GM23338 (cell line): ENCODE measurements around the gene KCNAB2. TPM values are rescaled to one million over a fixed set of nuclear protein-coding genes. Genes with fewer than 3 reads are reported as not detected.
A peak's percentile ranks its signal among the peaks of the same experiment; 100 is the strongest.

Experiments
- ATAC-seq: fragments of 200-7000 bp; cut with Tn5 transposase; 3 replicates; pipeline ENCODE4 v1.9.1; 2020
- DNase-seq: peaks from one replicate; pipeline ENCODE4 v3.0.0-alpha.2; 2015; ENCODE audit warnings: low spot score
- H2AFZ ChIP-seq: fragments of 200-600 bp; sonication (generic); 2 replicates; pipeline ENCODE4 v1.8.0; 2016; ENCODE audit warnings: antibody characterized with exemption, mild to moderate bottlenecking, moderate library complexity
- H3F3A ChIP-seq: fragments of 200-600 bp; sonication (generic); replicated peaks from 2 replicates; pipeline ENCODE4 v1.8.0; 2017; ENCODE audit warnings: antibody characterized with exemption, mixed run types, low read depth
- H3K27ac ChIP-seq: fragments of 200-600 bp; sonication (generic); 2 replicates; pipeline ENCODE4 v1.6.1; 2016; ENCODE audit warnings: low read depth
- H3K27me3 ChIP-seq: fragments of 200-600 bp; sonication (generic); 2 replicates; pipeline ENCODE4 v1.8.0; 2016; ENCODE audit warnings: mild to moderate bottlenecking, mixed run types, moderate library complexity; ENCODE audit not compliant: insufficient read depth
- H3K36me3 ChIP-seq: fragments of 200-600 bp; sonication (generic); 2 replicates; pipeline ENCODE4 v1.8.0; 2016; ENCODE audit warnings: mild to moderate bottlenecking; ENCODE audit not compliant: insufficient read depth
- H3K4me1 ChIP-seq: fragments of 200-600 bp; sonication (generic); 2 replicates; pipeline ENCODE4 v1.8.0; 2016; ENCODE audit warnings: mild to moderate bottlenecking, moderate library complexity; ENCODE audit not compliant: insufficient read depth
- H3K4me2 ChIP-seq: fragments of 200-600 bp; sonication (generic); 2 replicates; pipeline ENCODE4 v1.7.1; 2017; ENCODE audit warnings: mixed run types
- H3K4me3 ChIP-seq: fragments of 200-600 bp; sonication (generic); 2 replicates; pipeline ENCODE4 v1.6.1; 2016; ENCODE audit warnings: mixed run types
- H3K79me2 ChIP-seq: fragments of 200-600 bp; sonication (generic); replicated peaks from 2 replicates; pipeline ENCODE4 v1.8.0; 2017; ENCODE audit warnings: mild to moderate bottlenecking; ENCODE audit not compliant: insufficient read depth
- H3K9me2 ChIP-seq: fragments of 200-600 bp; sonication (generic); 2 replicates; pipeline ENCODE4 v1.8.0; 2017; ENCODE audit not compliant: insufficient read depth
- H4K20me1 ChIP-seq: fragments of 200-600 bp; sonication (generic); replicated peaks from 2 replicates; pipeline ENCODE4 v1.8.0; 2017; ENCODE audit warnings: mild to moderate bottlenecking; ENCODE audit not compliant: insufficient read depth
- H3K27ac Mint-ChIP-seq: 2 replicates; pipeline ENCODE4 v1.8.0; 2020; ENCODE audit warnings: inconsistent platforms, mild to moderate bottlenecking, moderate library complexity, mixed read lengths
- H3K27me3 Mint-ChIP-seq: 3 replicates; pipeline ENCODE4 v1.8.0; 2022; ENCODE audit warnings: low read depth, mild to moderate bottlenecking, moderate library complexity, mixed read lengths, inconsistent platforms; ENCODE audit not compliant: insufficient read depth, poor library complexity
- H3K36me3 Mint-ChIP-seq: 3 replicates; pipeline ENCODE4 v1.8.0; 2021; ENCODE audit warnings: low read depth, mild to moderate bottlenecking, inconsistent platforms, moderate library complexity, mixed read lengths
- H3K4me1 Mint-ChIP-seq: 3 replicates; pipeline ENCODE4 v1.8.0; 2020; ENCODE audit warnings: mild to moderate bottlenecking, inconsistent platforms, mixed read lengths
- H3K4me3 Mint-ChIP-seq: 3 replicates; pipeline ENCODE4 v1.8.0; 2021; ENCODE audit warnings: moderate library complexity, mild to moderate bottlenecking, inconsistent platforms, mixed read lengths
- H3K9me3 Mint-ChIP-seq: 3 replicates; pipeline ENCODE4 v1.8.0; 2020; ENCODE audit warnings: moderate library complexity, mild to moderate bottlenecking, inconsistent platforms, mixed read lengths
- CREB1 ChIP-seq: fragments of 250-450 bp; sonication (Bioruptor Pico); IDR thresholded peaks from 2 replicates; pipeline ENCODE4 v1.5.0; 2020; ENCODE audit warnings: low read depth, mild to moderate bottlenecking, moderate library complexity
- EZH2phosphoT487 ChIP-seq: fragments of 200-600 bp; sonication (generic); IDR thresholded peaks from one replicate; pipeline ENCODE4 v1.8.1; 2018; ENCODE audit warnings: antibody characterized with exemption; ENCODE audit not compliant: unreplicated experiment
- polyA plus RNA-seq: library from polyadenylated mRNA; unstranded; fragments of >200 nt; fragmentation: Nextera tagmentation; extraction: Ambion mirVana; gene quantifications from 2 replicates; pipeline ENCODE4 v1.2.1, GENCODE V29; 2016
- total RNA-seq: library from RNA; depleted of rRNA; stranded (reverse); fragments of >200 nt; shearing (Covaris generic); gene quantifications from 2 replicates; pipeline ENCODE4 v1.2.3, GENCODE V29; 2014
- TF ChIP-seq, protein P1 (sequence below): IDR thresholded peaks from 2 replicates; pipeline ENCODE4 v1.6.1; 2016; ENCODE audit warnings: antibody characterized with exemption
- TF ChIP-seq, protein P2 (sequence below), 2 experiments: fragments of 200-600 bp in 1 of 2; sonication (generic) in 1 of 2; conservative IDR thresholded peaks; 2 replicates each; pipeline versions ENCODE4 v1.5.1 to v1.6.1; 2016 to 2017; ENCODE audit warnings: antibody characterized with exemption in 2 of 2, low read depth in 2 of 2, mild to moderate bottlenecking in 2 of 2, moderate library complexity in 1 of 2

KCNAB2 gene
- total and polyA plus RNA-seq, 2 experiments from 2014 or later, result 3.0 to 3.7 TPM

DNA sequence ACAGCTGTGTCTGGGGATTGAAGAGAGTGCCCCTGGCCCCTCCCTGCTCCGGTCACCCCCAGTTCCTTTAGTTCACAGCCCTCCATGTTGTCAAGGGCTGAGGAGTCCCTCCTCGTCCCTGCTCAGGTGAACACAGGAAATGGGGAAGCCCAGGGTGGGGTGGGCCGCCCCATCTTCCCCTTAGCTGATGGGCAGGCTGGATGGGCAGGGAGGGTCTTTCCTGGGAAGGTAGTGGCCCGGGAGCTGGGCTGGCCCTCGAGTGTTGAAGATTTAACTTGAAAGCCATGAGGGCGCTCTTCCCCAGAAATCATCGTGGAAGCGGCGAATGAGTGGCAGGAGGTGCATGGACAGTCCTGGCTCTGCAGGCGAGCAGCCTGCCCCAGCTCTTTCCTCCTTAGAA is 35.1 kb upstream of the KCNAB2 start:
- Mint-ChIP-seq H3K27me3 (peaks cover 14% of the 10 kb centered on the region), H3K9me3 (peaks cover 3% of the 10 kb centered on the region; the same call in 1 of the 3 replicates)
- TF ChIP-seq, protein P1, sequence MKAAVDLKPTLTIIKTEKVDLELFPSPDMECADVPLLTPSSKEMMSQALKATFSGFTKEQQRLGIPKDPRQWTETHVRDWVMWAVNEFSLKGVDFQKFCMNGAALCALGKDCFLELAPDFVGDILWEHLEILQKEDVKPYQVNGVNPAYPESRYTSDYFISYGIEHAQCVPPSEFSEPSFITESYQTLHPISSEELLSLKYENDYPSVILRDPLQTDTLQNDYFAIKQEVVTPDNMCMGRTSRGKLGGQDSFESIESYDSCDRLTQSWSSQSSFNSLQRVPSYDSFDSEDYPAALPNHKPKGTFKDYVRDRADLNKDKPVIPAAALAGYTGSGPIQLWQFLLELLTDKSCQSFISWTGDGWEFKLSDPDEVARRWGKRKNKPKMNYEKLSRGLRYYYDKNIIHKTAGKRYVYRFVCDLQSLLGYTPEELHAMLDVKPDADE, result no peak
- TF ChIP-seq CREB1 (CRISPR knock-in tag) (no peak), EZH2phosphoT487 (no peak)
- TF ChIP-seq, protein P2, sequence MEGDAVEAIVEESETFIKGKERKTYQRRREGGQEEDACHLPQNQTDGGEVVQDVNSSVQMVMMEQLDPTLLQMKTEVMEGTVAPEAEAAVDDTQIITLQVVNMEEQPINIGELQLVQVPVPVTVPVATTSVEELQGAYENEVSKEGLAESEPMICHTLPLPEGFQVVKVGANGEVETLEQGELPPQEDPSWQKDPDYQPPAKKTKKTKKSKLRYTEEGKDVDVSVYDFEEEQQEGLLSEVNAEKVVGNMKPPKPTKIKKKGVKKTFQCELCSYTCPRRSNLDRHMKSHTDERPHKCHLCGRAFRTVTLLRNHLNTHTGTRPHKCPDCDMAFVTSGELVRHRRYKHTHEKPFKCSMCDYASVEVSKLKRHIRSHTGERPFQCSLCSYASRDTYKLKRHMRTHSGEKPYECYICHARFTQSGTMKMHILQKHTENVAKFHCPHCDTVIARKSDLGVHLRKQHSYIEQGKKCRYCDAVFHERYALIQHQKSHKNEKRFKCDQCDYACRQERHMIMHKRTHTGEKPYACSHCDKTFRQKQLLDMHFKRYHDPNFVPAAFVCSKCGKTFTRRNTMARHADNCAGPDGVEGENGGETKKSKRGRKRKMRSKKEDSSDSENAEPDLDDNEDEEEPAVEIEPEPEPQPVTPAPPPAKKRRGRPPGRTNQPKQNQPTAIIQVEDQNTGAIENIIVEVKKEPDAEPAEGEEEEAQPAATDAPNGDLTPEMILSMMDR (conservative IDR thresholded peaks at IDR 0.05; ENCODE audit: low read depth in 2 of 2), result peak; percentile 12 to 35; a peak in 2 of 4 replicates

DNA sequence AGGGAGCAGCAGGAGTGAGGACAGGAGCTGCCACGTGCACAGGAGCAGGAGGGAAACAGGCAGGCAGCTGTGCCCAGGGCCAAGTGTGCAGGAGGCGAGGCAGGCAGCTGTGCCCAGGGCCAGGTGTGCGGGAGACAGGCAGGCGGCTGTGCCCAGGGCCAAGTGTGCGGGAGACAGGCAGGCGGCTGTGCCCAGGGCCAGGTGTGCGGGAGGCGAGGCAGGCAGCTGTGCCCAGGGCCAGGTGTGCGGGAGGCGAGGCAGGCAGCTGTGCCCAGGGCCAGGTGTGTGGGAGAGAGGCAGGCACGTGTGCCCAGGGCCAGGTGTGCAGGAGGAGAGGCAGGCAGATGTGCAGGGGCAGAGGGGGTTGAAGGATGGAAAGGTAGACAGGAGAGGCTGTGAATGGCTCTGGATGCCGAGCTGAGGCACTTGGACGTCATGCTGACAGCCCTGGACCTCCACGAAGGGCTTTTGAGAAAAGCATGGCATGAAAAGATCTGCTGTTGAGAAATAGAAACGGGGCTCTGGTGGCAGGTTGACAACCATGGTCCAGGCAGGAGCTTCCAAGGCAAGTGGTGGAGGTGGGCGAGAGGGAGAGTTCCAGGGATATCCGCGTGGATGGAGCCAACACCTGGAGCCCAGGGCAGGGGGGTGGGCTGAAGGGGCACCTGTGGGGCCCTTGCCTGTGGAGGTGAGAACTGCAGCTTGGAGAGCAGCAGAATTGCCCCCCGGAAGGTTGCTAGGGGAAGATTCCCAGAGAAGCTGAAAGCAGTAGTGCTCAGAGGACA is 34.3 kb upstream of the KCNAB2 start:
- H3K4me1 Mint-ChIP-seq, result peaks cover 3% of the 10 kb centered on the region; the same call in 1 of the 3 replicates
- TF ChIP-seq, protein P2 (conservative IDR thresholded peaks at IDR 0.05; ENCODE audit: low read depth in 2 of 2), result no peak
- TF ChIP-seq, protein P1, result no peak
- no peaks in the 10 kb centered on the region for H3K27me3 ChIP-seq
- H2AFZ ChIP-seq, result no peak overlapping the region
- H3K27me3 Mint-ChIP-seq, result peaks cover 14% of the 10 kb centered on the region
- DNase-seq (no peak), ATAC-seq (no peak)
- H3K36me3 ChIP-seq, result no peaks in the 10 kb centered on the region
- H3K36me3 Mint-ChIP-seq, result no peaks in the 10 kb centered on the region
- H3K27ac Mint-ChIP-seq, result no peak overlapping the region
- H3K27ac ChIP-seq, result no peak overlapping the region
- no peak overlapping the region for H3K4me3 ChIP-seq
- H3K9me2 ChIP-seq, result no peaks in the 10 kb centered on the region
- H3K4me1 ChIP-seq, result no peaks in the 10 kb centered on the region
- H3K4me3 Mint-ChIP-seq, result no peak overlapping the region
- no peak overlapping the region for H3K4me2 ChIP-seq
- peaks cover 3% of the 10 kb centered on the region; the same call in 1 of the 3 replicates for H3K9me3 Mint-ChIP-seq
- no peaks in the 10 kb centered on the region for H4K20me1 ChIP-seq
- no peaks in the 10 kb centered on the region for H3K79me2 ChIP-seq
- H3F3A ChIP-seq, result no peaks in the 10 kb centered on the region

More for the DNA sequence above, 35.1 kb upstream of the KCNAB2 start:
- H3K4me1 Mint-ChIP-seq, result peaks cover 3% of the 10 kb centered on the region; the same call in 1 of the 3 replicates
- no peaks in the 10 kb centered on the region for H3K79me2 ChIP-seq
- DNase-seq, result peak; percentile 36
- no peaks in the 10 kb centered on the region for H3K9me2 ChIP-seq
- H3K27ac Mint-ChIP-seq, result no peak overlapping the region
- no peak overlapping the region for H3K4me2 ChIP-seq
- no peaks in the 10 kb centered on the region for H3K4me1 ChIP-seq
- no peaks in the 10 kb centered on the region for H3F3A ChIP-seq
- peak; percentile 24; the same call in 2 of the 3 replicates for ATAC-seq
- H3K27me3 ChIP-seq, result no peaks in the 10 kb centered on the region
- no peak overlapping the region for H3K4me3 ChIP-seq
- no peak overlapping the region for H2AFZ ChIP-seq
- H3K27ac ChIP-seq, result no peak overlapping the region
- H4K20me1 ChIP-seq, result no peaks in the 10 kb centered on the region
- H3K36me3 Mint-ChIP-seq, result no peaks in the 10 kb centered on the region
- no peak overlapping the region for H3K4me3 Mint-ChIP-seq
- H3K36me3 ChIP-seq, result no peaks in the 10 kb centered on the region
